ENCODE results near the gene LRTM2. TPM values are rescaled to one million over a fixed set of nuclear protein-coding genes. Genes with fewer than 3 reads are reported as not detected.

LRTM2 gene
- total RNA-seq, 1 donor from 2014 or later = not detected

GRCh38 chr12:1827826-1828805 is 7.8 kb downstream of the LRTM2 start:
- no peak overlapping the region for H3K4me2 ChIP-seq
- TF ChIP-seq EZH2 (IDR thresholded peaks at IDR 0.05) (no peak), CTCF (IDR thresholded peaks at IDR 0.05) (no peak), EZH2phosphoT487 (IDR thresholded peaks at IDR 0.05) (no peak)
- H3K9ac ChIP-seq = no peak overlapping the region
- H4K20me1 ChIP-seq (ENCODE audit: low read depth) = peaks cover 24% of the 10 kb centered on the region
- peaks cover 5% of the 10 kb centered on the region for H3K4me1 ChIP-seq
- H3K27ac ChIP-seq = no peak overlapping the region
- no peak overlapping the region for H2AFZ ChIP-seq (replicated peaks)
- Mint-ChIP-seq H3K27ac (no peak overlapping the region), H3K36me3 (no peaks in the 10 kb centered on the region), H3K9me3 (no peaks in the 10 kb centered on the region), H3K4me1 (peaks cover 17% of the 10 kb centered on the region), H3K4me3 (no peak overlapping the region), H3K27me3 (ENCODE audit: insufficient read depth, low read depth) (peaks cover 33% of the 10 kb centered on the region)
- no peaks in the 10 kb centered on the region for H3F3A ChIP-seq (ENCODE audit: low read depth)
- no peak overlapping the region for H3K4me3 ChIP-seq
- H3K36me3 ChIP-seq = no peaks in the 10 kb centered on the region
- no peak for DNase-seq (ENCODE audit: low spot score)
- H3K79me2 ChIP-seq (ENCODE audit: low read depth) = no peaks in the 10 kb centered on the region
- H3K9me3 ChIP-seq (ENCODE audit: low read depth) = no peaks in the 10 kb centered on the region
- H3K27me3 ChIP-seq = peaks cover 23% of the 10 kb centered on the region

- peaks cover 21% of the 10 kb centered on the region for H3K27me3 ChIP-seq
- H3K9ac ChIP-seq = no peak overlapping the region
- TF ChIP-seq CTCF (IDR thresholded peaks at IDR 0.05) (no peak), EZH2phosphoT487 (IDR thresholded peaks at IDR 0.05) (no peak), EZH2 (IDR thresholded peaks at IDR 0.05) (no peak)
- peaks cover 31% of the 10 kb centered on the region for H3K27me3 Mint-ChIP-seq (ENCODE audit: insufficient read depth, low read depth)
- H3K4me2 ChIP-seq = no peak overlapping the region
- H3K4me3 Mint-ChIP-seq = no peak overlapping the region
- no peaks in the 10 kb centered on the region for H3K9me3 Mint-ChIP-seq
- H2AFZ ChIP-seq (replicated peaks) = no peak overlapping the region
- H3K9me3 ChIP-seq (ENCODE audit: low read depth) = no peaks in the 10 kb centered on the region
- H3K79me2 ChIP-seq (ENCODE audit: low read depth) = no peaks in the 10 kb centered on the region
- H3K4me3 ChIP-seq = no peak overlapping the region
- peak overlapping the region; percentile 37 for H3K27ac Mint-ChIP-seq
- no peak for DNase-seq (ENCODE audit: low spot score)
- H3K4me1 ChIP-seq = peaks cover 5% of the 10 kb centered on the region
- H3K4me1 Mint-ChIP-seq = peaks cover 21% of the 10 kb centered on the region
- H3K27ac ChIP-seq = no peak overlapping the region
- H3K36me3 ChIP-seq = no peaks in the 10 kb centered on the region
- no peaks in the 10 kb centered on the region for H3F3A ChIP-seq (ENCODE audit: low read depth)
- H4K20me1 ChIP-seq (ENCODE audit: low read depth) = peaks cover 27% of the 10 kb centered on the region
- H3K36me3 Mint-ChIP-seq = no peaks in the 10 kb centered on the region
Observed at GRCh38 chr12:1828856-1829255, 8.5 kb downstream of the LRTM2 start.

- Mint-ChIP-seq H3K9me3 (no peaks in the 10 kb centered on the region), H3K27ac (peak overlapping the region; percentile 37), H3K4me1 (peaks cover 21% of the 10 kb centered on the region), H3K27me3 (ENCODE audit: insufficient read depth, low read depth) (peaks cover 31% of the 10 kb centered on the region), H3K36me3 (no peaks in the 10 kb centered on the region), H3K4me3 (no peak overlapping the region)
- no peak for DNase-seq (ENCODE audit: low spot score)
- Histone ChIP-seq H3K4me2 (no peak overlapping the region), H2AFZ (replicated peaks) (no peak overlapping the region), H3K27me3 (peaks cover 21% of the 10 kb centered on the region), H3K9me3 (ENCODE audit: low read depth) (no peaks in the 10 kb centered on the region), H3K4me1 (peaks cover 5% of the 10 kb centered on the region), H3K36me3 (no peaks in the 10 kb centered on the region), H3K4me3 (no peak overlapping the region), H3K79me2 (ENCODE audit: low read depth) (no peaks in the 10 kb centered on the region), H3K27ac (no peak overlapping the region), H3F3A (ENCODE audit: low read depth) (no peaks in the 10 kb centered on the region), H4K20me1 (ENCODE audit: low read depth) (peaks cover 27% of the 10 kb centered on the region), H3K9ac (no peak overlapping the region)
- no peak for TF ChIP-seq EZH2 (IDR thresholded peaks at IDR 0.05)
- TF ChIP-seq EZH2phosphoT487 (IDR thresholded peaks at IDR 0.05) = no peak
- TF ChIP-seq CTCF (IDR thresholded peaks at IDR 0.05) = no peak
Observed at GRCh38 chr12:1829306-1829900, 9.0 kb downstream of the LRTM2 start.
